HL-60/S4 treated with phorbol 12-myristate 13-acetate at 8.2 ng/mL for 4 days and 3 days (cell line): ENCODE measurements around the gene TTC5.
"Not testable (repeated sequence)": the region's sequence is repeated elsewhere in the genome, so short reads cannot be mapped to it uniquely, and the experiment has no call there.

Experiments
- in situ Hi-C: fragments of 300-500 bp; cut with MboI; formaldehyde crosslinking; loops from 2 replicates; pipeline ENCODE4 v1.15.0; 2022; ENCODE audit warnings: low sequenced_read_pairs

Gene TTC5

DNA sequence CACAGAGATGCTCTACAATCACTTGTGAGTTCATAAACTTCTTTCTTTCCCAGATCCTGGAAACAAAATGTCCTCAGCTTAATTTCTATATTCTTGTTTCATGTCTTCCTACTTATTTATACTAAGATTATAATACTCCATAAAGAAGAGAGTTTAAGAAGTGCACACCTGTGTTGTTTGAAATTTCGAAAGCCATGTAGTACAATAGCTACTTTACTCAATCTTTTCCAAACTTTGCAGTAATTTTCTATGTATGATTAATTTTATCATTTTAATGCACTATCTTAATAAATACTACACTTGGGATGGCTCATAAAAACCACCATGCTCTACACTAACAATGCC lies 300 bp upstream of the TTC5 start:
- in situ Hi-C loops = no loop called here

DNA sequence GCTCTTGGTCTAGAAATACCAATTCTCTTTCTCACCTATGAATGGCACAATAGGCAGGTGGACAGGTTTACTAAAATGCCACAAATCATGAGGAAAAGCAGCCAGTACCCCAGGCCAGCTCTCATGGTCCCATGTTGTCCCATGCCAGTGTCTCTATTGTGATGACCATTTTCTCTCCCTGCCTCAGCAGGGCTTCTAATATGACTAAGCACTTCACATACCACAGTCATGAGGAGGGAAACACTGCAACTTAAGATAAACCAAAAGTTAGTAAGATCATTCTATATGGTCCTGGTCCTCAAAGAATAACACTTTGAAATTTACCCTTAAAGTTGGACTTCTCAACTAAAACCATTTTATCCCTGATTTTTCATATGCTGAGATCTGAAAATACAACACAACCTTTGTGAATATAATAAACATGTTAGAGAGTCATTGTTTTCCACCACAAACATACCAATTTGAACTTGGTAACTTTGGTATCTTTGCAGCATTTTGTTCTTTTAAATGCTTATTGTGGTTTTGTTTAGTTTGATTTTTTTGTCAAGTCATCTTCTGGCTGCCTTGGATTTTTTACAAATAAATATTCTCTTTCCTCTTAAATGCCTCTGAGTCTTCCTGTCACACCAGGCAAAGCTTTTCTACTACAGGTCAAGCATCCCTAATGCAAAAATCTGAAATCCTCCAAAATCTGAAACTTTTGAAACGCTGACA lies 3.6 kb downstream of the TTC5 start:
- in situ Hi-C loops = no loop called here

DNA sequence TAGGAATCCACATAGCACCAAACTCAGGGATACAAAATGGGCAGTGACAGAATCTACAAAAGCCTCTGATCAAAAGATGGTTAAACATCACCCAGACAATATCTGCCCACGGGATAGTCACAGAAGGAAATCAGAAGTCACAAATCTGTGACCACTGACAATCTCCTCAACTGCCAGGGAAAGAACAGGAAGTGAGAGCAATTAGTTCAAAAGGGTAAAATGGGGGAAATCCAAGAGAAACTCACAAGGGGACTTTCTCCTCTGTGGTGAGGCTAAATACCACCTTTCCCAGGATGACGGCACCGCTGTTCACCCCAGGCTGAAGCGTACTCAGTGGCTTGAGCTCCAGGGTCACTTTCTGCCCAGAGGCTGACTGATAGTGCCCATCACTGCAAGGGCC lies 10.7 kb downstream of the TTC5 start:
- in situ Hi-C loops = no loop called here

DNA sequence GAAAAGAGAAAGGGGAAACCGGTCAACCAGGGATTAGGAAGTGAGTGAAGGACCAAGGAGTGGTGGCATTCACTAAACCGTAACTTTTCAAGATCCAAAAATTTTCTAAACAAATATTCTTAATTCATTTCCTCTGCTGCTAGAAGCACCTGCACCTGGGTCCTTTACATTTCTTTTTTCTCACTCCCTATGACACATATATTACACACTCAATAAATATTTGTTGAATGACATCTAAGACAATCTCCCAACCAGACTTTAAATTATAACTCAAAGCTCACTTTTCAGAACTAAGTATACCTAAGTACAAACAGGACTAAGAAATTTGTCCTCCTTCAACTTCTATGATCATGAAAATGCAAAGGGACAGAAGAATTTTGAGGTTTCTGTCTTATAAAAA lies 11.1 kb downstream of the TTC5 start:
- in situ Hi-C loops = no loop called here

DNA sequence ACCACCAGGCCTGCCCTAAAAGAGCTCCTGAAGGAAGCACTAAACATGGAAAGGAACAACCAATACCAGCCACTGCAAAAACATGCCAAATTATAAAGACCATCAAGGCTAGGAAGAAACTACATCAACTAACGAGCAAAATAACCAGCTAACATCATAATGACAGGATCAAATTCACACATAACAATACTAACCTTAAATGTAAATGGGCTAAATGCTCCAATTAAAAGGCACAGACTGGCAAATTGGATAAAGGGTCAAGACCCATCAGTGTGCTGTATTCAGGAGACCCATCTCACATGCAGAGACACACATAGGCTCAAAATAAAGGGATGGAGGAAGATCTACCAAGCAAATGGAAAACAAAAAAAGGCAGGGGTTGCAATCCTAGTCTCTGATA lies 23.8 kb downstream of the TTC5 start:
- in situ Hi-C loops = not testable (repeated sequence)

DNA sequence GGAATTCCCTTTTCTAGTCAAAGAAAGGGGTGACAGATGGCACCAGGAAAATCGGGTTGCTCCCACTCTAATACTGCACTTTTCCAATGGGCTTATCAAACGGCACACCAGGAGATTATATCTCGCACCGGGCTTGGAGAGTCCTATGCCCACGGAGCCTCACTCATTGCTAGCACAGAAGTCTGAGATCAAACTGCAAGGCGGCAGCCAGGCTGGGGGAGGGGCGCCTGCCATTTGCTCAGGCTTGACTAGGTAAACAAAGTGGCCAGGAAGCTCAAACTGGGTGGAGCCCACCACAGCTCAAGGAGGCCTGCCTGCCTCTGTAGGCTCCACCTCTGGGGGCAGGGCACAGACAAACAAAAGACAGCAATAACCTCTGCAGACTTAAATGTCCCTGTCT lies 25.5 kb downstream of the TTC5 start:
- in situ Hi-C loops = not testable (repeated sequence)

DNA sequence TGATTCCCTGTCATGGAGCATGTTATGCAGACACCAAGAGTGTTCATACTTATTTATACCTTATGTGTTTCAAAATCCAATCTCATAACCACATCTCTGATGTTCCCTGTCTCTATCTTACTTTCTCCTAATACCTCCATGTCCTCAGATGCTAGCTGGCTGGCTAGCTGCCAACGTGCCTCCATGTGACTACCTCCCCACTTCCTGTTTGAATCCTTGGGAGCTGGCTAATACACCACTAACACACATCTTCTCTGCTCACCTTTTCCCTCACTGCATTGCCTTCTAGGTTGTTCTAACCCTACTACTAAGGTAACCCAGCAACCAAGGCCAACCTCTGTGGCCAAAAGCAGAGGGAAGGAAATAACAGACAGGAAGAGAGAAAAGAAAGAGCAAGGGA lies 27.3 kb downstream of the TTC5 start:
- in situ Hi-C loops = no loop called here

DNA sequence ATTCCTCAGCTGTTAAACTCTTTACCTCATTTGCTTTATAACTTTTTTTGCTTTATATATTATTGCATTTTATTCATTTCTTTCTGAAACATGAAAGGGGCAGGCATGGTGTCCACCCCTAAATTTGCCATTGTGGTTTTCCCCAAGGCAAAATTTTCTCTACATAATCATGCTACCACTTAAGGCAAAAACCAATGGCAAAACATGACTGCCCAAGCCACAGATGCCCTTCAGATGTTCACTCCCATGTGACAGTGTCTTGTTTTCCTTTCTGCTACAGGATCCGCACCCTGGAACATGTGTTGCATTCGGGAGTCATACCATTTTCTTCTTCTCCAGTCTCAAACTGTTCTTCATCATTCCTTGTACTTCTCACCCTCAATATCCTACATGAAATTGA lies 28.3 kb downstream of the TTC5 start:
- in situ Hi-C loops = no loop called here

DNA sequence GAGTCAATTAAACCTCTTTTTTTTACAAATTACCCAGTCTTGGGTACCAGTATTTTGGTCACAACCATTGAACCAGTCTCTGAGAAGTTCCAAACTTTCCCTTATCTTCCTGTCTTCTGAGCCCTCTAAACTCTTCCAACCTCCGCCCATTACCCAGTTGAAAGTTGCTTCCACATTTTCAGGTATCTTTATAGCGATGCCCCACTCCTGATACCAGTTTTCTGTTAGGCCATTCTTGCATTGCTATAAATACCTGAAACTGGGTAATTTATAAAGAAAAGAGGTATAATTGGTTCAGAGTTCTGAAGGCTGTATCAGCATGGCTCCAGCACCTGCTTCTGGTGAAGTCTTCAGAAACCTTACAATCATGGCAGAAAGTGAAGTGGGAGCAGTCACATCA lies 31.7 kb downstream of the TTC5 start:
- in situ Hi-C loops = no loop called here

DNA sequence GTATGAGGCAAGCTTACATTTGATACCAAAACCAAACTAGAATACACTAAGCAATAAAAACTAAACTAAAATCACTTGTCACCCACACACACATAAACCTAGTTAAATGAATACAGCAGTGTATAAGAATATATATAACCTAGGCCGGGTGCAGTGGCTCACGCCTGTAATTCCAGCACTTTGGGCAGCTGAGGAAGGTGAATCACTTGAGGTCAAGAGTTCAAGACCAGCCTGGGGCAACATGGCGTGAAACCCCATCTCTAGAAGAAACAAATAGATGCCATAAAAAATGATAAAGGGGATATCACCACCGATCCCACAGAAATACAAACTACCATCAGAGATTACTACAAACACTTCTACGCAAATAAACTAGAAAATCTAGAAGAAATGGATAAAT lies 41.4 kb downstream of the TTC5 start:
- in situ Hi-C loops = not testable (repeated sequence)

DNA sequence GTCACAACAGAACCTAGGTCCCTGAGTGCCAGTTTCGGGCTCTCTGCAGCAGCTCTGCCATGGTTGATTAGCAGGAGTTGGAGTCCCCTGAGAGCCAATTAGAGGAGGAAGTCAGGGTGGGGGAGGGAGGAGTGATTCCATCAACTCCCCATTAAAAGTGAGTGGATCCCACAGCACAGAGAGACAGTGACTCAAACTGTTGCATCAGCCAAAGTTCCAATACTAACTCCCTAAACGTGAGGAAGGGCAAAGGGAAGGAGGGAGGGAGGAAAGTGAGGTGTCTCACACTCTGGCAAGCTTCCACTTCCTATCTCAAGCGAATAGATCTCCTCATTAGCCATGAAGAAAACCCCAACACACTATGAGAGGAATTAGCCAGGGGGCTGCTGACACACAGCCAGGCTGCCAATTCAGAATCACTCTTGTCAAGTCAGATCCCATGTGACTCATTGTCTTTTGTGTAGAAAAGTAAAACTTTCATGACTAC lies 43.1 kb downstream of the TTC5 start:
- in situ Hi-C loops = no loop called here

DNA sequence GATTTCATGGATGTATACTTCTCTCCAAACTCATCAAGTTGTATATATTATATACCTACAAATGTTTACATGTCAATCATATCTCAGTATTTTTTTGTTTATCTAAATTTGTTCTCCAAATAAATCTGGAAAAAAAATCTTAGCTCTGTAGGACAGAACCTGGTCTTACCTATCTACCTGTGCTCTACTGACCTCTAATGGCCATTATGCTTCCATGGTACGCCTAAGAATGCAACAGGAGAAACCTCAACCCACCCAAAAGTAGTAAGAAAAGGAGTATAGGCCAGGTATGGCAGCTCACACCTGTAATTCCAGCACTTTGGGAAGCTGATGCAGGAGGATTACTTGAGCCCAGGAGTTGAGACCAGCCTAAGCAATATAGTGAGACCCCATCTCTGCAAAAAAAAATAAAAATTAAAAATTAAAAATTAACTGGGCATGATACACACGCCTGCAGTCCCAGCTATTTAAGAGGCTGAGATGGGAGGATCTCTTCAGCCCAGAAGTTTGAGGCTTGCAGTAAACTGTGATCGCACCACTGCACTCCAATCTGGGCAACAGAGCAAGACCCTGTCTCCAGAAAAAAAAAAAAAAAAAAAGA lies 58.0 kb downstream of the TTC5 start:
- in situ Hi-C loops = no loop called here
